NCI-H524 (cell line): ENCODE results near the gene MACROD2.
"Not testable (repeated sequence)": the region's sequence is repeated elsewhere in the genome, so short reads cannot be mapped to it uniquely, and the experiment has no call there.

Experiments
- DNase-seq, 2 experiments: peaks; one replicate each; lab custom pipeline; 2025; lab: John Stamatoyannopoulos, UW

Gene MACROD2

DNA sequence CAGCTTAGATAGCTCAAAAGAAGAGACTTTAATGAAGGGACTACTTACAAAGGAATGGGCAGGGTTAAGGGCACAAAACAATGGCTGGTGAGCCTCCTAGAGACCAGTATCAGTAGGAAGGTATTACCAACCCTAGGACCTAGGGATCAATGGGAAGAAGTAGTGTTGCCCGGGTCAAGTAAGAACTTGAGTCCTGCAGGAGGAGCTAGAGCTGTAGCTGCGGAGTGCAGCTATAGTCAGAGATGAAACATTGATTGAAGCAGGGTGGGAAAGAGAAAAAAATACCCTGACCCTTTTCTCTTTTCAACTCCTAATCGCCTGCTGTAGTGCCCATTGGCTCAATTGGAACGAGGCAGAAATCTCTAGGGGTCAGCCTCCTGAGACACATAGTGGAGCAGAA is 198.1 kb downstream of the MACROD2 start:
- no peak for DNase-seq

DNA sequence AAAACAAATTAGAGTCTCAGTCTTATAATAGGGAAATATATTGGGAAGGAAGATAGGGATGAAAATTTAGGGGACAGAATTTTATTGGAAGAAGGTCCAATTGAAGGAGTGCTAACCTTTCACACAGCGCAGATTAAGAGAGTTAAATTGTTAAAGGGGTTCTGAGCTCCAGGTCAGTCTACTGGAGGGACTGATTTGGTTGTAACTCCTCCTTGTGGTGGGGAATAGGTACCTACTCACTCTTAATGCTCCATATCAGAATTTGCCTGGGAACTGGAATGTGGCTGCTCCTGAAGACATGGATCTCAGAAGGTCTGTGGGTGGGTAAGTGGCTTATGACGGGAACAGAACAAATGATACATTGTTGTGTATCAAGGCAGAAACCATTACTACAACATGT is 198.6 kb downstream of the MACROD2 start:
- peak in 1 of 2 experiments; percentile 19 for DNase-seq

DNA sequence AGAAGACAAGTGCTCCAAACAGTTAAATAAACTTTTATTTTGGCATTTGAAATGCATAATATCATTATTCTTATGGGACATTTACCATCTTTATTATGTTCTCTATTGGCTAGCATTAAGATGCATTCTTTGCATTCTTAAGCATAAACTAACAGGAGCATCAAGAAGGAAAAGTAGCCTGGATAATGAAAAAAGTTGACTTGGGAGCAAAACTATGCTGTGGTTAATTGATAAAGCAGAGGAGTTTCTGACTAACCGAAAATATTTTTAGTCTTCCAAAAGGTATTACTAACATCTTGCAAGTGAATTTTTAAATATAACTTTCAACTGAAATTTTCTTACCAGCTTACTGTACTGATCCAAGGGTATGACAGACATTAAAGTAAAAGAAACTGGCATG is 201.8 kb downstream of the MACROD2 start:
- DNase-seq = no peak

DNA sequence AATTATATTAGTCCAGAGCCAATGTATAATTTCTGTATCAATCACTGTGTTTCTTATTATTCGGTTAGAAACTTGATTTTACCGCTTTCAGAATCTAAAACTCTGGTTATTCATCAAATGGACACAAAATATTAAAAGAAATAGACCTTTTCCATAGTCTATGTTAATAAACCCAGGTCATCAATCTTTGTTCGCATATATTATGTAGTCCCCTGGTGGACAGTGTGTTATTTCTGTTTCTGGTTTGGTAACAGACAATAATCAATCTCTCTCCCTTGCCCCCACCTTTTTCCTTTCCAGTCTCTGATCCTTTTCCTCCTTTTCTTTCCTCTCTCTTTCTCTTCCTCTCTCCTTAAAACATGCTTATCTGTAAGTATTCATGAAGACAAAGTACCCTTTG is 203.1 kb downstream of the MACROD2 start:
- peak in 1 of 2 experiments; percentile 2 for DNase-seq

DNA sequence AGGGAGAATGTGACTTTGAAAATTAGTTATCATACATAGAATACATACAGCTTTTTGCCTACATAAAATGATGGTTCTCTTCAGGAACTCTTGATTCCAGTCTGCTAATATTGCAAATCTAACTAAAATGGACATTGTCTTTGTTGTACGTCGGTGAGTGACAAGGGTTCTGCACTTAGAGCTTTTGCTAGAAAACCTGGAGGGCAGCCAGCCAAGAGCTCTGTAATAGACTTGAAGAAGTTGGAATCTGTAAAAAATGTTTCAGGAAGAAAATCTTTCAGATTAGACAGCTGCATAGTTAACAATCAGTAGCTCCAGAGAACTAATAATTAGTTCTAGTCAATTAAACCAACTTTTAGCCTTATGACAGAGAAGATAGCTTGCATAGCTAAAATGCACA is 203.8 kb downstream of the MACROD2 start:
- DNase-seq = no peak

DNA sequence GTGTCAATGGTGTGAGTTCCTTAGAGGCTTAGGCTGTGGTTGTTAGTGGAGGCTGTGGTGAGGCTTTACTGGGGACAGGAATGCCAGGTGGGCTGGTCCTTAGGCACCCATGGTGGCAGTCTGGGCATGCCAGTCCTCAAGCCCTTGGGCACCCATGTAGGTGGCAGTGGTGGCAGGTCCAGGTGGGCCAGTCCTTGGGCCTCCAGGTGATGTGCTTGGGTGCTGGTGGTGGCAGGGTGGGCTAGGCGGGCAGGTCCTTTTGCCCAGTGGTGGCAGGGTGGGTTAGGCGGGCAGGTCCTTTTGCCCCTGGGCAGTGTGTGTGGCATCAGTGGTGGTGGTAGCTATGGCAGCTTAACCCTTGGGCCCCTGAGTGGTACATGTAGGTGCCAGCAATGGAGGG is 208.3 kb downstream of the MACROD2 start:
- DNase-seq = no peak

DNA sequence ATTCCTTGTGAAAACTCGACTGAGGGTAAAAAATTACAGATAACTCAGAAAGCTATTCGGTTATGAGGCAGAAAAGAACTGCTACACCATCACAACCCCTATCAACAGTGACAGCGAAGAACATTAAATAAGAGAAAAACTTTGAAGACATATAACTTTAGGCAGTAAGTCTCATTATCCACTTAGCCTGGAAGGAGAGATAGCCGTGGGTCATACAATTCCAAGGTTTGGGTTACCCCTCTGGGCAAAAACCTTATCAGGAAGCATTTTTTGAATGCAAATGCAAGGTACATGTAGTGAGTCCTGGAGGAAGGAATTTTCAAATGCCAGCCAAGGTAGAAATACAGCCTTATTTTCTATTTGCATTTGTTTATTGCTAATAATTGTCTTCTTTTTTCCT is 212.3 kb downstream of the MACROD2 start:
- DNase-seq = no peak

DNA sequence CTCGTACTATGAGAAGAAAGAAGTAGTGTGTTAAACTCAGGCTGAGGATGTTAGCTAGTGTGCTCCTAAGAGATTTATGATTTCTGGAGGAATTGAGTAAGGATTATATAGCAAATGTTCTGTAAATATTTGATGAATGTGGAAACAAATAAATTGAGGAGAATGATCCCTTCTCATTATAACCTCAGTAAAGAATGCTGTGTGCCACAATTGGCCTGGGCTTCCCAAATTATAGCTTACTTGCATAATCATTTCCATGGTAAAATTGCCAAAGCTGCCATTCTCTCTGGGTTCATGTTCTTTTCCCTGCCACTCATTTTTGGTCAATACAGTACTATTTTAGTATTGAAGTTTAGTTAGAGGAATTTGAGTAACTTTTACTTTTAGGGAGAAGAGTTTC is 213.6 kb downstream of the MACROD2 start:
- DNase-seq = no peak

DNA sequence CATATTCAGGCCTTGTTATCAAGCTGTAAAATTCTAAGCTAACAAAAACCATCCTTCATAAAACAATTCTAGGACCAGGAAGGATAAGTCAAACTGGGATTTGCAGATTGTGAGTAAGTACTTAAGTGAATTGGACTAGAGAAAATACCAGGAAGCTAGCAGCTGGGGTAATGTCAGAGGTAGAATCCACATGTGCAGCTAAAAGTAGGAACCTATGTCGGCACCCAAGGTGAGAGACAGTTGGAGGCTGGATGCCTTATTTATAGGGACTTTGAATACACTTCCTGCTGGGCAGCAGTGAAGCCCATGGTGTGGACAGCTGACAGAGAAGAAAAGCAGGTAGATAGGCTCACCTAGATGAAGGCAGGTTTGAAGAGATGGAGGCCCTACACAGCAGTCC is 214.8 kb downstream of the MACROD2 start:
- no peak for DNase-seq

DNA sequence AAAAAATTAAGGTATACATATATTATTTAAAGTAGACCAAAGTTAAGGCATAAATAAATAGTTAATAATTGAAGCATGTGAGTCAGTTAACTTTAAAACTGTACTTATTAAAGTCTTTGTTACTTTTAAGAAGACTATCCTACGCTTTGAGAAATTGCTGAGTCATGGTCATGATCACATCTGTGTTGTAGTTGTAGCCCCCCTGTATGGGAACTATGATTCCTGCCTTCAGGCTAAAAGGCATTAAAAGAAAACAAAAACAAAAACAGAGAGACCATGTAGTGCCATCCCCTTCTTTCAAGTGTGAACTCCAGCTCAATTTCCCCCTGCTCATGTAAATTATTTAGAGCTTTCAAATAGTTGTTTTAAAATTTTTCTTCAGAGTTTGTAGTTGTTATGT is 218.7 kb downstream of the MACROD2 start:
- no peak for DNase-seq

DNA sequence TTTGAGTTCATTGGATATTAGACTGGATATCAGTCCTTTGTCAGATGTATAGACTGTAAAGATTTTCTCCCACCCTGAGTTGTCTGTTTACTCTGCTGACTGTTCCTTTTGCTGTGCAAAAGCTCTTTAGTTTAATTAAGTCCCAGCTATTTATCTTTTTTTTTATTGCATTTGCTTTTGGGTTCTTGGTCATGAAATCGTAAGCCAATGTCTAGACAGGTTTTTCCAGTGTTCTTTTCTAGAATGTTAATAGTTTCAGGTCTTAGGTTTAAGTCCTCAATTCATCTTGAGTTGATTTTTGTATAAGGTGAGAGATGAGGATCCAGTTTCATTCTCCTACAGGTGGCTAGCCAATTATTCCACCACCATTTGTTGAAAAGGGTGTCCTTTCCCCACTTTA is 220.6 kb downstream of the MACROD2 start:
- DNase-seq = not testable (repeated sequence)

DNA sequence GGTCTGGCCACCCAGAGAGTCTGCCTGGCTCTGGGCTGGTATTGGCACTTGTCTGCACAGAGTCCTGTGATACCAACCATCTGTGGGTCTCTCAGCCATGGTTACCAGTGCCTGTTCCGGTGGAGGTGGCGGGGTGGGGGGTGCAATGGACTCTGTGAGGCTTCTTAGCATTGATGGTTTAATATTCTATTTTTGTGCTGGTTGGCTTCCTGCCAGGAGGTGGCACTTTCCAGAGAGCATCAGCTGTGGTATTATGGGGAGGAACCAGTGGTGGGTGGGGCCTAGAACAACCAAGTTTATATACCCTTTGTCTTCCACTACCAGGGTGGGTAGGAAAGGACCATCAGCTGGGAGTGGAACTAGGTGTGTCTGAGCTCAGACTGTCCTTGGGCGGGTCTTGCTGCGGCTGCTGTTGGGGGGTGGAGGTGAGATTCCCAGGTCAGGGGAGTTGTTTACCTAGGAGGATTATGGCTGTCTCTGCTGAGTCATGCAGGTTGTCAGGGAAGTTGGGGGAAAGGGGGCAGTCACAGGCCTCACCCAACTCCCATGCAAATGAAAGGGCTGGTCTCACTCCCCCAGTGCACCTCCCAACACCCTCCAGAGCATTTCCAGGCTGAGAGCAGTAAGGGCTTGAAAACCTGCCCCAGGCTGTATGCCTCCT is 224.6 kb downstream of the MACROD2 start:
- DNase-seq = no peak

DNA sequence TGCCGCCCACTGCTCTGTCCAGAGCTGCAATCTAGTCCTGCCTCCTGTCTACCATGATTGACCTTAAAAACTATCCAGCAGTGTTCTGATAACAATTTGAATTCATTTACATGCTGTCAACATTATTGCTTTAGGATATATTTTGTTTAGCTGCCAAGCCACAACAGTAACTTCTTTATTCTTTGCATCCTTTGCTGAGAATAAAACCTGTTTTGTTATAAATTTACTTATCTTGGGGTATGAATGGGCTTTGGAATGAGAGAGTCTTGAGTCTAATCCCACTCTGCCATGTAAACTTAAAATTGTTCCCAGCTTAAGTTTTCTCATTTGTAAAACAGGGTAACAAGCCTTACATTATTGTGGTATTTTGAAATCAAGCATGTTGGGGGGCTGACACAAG is 225.7 kb downstream of the MACROD2 start:
- DNase-seq = no peak

DNA sequence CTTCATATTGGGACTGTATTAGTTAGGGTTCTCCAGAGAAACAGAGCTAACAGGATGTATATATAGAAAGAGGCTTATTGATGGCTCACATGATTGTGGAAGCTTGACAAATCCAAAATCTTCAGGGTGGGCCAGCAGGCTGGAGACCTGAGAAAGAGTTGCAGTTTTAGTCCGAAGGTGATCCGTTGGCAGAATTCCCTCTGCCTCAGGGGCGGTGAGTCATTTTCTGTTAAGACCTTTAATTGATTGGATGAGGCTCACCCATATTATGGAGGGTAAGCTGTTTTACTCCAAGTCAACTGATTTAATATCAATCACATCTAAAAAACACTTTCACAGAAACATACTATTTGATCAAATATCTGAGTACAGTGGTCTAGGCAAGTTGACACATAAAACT is 228.5 kb downstream of the MACROD2 start:
- no peak for DNase-seq

DNA sequence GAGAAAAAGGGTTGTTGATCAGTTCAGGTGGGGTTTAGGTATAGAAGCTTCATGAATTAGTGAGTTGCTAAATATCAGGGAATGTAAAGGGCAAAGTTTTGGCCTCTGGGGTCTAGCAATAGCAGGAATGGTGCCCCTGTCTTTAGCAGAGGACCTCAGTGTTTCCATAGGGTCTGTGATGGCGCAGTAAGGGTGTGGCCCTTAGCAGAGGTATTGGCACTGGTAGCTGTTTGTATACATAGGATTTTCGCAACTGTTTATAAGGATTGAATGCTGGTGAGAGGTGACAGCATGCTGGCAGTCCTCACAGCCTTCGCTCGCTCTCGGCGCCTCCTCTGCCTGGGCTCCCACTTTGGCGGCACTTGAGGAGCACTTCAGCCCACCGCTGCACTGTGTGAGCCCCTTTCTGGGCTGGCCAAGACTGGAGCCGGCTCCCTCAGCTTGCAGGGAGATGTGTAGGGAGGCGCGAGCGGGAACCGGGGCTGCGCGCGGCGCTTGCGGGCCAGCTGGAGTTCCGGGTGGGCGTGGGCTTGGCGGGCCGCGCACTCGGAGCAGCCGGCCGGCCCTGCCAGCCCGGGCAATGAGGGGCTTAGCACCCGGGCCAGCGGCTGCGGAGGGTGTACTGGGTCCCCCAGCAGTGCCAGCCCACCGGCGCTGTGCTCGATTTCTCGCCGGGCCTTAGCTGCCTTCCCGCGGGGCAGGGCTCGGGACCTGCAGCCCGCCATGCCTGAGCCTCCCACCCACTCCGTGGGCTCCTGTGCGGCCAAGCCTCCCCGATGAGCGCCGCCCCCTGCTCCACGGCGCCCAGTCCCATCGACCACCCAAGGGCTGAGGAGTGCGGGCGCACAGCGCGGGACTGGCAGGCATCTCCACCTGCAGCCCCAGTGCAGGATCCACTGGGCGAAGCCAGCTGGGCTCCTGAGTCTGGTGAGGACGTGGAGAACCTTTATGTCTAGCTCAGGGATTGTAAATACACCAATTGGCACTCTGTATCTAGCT is 231.0 kb downstream of the MACROD2 start:
- peak in 1 of 2 experiments; percentile 36 for DNase-seq

DNA sequence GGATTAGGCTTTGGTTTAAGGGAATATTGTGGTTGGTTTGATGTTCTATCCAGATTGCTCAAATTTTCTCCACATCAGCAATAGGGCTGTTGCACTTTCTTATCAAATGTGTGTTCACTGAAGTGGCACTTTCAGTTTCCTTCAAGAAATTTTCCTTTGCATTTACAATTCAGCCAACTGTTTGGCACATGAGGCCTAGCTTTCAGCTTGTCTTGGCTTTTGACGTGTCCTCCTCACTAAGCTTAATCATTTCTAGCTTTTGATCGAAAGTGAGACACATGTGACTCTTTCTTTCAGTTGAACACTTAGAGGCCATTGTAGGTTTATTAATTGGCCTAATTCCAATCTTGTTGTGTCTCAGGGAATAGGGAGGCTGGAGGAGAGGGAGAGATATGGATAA is 237.3 kb downstream of the MACROD2 start:
- DNase-seq = no peak

DNA sequence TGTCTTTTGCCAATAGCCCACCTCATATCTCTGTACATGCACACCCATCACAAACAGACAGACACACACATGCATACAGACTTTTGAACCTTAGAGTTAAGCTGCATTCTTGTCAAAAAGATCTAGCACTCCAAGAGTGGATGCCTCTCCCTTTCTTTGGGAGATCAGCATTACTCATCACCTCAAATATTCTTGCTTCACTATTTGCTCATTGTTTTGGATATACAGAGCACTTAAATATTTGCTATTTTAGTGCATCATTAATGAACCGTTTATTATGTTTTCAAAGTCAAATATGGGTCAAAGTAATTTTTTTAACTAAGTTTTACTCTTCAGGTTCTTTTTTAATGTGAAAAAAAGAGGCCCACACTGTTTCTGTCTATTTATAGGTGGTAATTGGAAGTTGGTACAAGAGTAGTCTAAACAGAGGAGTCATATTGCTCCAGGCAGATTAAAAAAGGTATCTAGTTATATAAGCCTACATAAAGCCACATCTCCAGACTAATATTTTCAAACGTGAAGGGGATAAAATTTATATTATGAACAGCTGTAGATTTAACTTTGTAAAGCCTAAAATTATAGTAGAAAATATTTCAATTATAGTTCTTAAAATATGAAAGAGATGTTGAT is 239.5 kb downstream of the MACROD2 start:
- DNase-seq = no peak

DNA sequence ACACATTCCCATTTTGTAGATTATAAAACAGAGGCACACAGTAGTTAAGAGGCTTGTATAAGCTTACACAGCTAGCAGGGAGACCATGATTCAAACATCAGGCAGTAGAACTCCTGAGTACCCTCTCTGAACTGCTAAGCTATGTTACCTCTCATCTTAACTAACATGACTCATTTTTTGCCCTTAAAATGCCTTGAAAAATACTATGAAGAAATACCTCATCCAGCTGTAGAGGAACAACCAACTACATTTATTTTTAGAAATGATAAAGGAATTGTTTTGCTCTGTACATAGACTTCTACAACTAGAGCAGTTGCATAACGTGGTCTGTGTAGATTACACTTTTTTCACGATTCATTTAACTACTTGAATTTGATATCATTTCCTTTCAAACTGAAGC is 240.0 kb downstream of the MACROD2 start:
- DNase-seq = no peak

DNA sequence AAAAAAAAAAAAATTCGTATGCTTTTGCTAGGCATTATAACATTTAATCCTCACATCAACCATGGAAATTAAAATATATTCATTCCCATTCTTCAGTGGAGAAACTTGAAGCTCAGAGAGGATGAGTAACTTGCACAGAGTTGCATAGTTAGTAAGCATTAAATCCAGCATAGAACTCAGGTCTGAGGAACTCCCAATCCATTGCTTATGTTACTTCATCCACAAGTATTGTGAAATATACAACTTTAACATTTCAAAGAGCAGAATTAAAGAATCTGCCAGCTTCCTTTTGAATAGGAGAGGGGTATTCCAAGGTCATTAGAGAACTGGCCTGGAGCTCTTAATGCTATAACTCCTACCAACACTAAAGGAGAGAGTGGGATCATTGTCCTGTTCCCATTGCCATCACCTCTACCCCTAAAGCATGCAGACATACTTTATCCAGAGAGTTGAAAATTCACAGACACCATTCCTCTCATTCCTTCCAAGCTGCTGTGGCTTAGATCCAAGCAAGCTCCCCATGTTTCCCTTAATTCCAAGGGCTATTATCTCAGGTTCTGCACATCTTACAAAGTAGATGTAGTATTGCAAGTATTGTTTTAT is 250.2 kb downstream of the MACROD2 start:
- DNase-seq = no peak

DNA sequence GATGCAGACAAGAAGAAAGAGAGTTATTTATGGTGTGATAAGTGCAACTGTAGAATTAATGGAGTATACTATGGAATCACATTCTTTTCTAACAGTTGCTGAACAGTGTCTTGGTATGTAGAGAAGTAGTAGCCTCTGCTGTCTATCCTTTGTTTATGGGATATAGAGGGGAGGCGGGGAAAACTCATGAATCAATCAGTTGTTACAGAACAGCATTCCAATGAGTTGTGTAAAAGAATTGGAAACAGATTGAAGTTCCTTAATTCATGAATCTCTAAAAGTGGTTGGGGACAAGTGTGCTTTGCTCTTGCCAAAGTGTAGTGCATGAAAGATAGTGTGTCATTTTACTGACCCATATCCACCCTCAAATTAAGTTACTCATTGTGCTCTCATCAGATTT is 264.4 kb downstream of the MACROD2 start:
- no peak for DNase-seq

DNA sequence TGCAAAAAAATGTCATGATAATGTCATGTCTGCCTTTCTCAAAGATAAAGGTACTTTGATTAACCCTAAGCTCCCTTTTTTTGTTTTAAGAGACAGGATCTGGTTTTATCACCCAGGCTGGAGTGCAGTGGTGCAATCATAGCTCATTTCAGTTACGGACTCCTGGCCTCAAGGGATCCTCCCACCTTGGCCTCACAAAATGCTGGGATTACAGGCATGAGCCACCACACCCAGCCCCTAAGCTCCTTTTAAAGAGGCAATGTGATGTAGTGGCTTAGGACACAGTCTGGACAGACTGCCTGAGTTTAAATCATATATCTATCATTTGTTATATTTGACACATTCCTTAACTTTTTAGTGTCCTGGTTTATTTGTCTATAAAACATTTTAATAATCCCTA is 265.1 kb downstream of the MACROD2 start:
- DNase-seq = no peak

DNA sequence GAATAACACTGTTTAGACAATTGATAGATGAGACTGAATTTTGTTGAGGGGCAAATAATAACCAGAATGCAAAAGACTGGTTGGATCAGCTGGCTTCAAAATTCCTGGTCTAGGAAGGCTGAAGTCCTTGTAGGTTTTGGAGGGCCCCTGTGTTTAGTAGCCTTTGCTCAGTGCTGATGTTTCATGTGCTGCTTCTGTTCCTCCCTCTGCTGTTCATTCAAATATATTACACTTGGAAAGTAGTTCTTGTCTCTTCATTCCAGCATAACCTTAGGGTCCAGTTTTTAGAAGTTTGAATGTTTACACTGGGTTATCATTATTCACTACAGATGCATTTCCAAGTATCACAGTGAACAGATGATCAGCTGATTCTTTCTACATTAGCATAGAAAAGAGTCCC is 269.6 kb downstream of the MACROD2 start:
- peak in 1 of 2 experiments; percentile 22 for DNase-seq
